GM19467 (cell line): ENCODE results near the gene LTBP1.
"Not testable (repeated sequence)": the region's sequence is repeated elsewhere in the genome, so short reads cannot be mapped to it uniquely, and the experiment has no call there.

Source experiments
- ATAC-seq: cut with Tn5 transposase; IDR thresholded peaks from one replicate; pipeline ENCODE4 v1.9.1; 2021; ENCODE audit warnings: mild to moderate bottlenecking, moderate library complexity; ENCODE audit not compliant: unreplicated experiment

Gene LTBP1

GRCh38 chr2:32946314-32947075 is at the start of gene LTBP1:
LTBP1 (plus strand) TSS chr2:32946953; CDS start chr2:32947325, 372 bp downstream.
- ATAC-seq: peak; percentile 75

DNA sequence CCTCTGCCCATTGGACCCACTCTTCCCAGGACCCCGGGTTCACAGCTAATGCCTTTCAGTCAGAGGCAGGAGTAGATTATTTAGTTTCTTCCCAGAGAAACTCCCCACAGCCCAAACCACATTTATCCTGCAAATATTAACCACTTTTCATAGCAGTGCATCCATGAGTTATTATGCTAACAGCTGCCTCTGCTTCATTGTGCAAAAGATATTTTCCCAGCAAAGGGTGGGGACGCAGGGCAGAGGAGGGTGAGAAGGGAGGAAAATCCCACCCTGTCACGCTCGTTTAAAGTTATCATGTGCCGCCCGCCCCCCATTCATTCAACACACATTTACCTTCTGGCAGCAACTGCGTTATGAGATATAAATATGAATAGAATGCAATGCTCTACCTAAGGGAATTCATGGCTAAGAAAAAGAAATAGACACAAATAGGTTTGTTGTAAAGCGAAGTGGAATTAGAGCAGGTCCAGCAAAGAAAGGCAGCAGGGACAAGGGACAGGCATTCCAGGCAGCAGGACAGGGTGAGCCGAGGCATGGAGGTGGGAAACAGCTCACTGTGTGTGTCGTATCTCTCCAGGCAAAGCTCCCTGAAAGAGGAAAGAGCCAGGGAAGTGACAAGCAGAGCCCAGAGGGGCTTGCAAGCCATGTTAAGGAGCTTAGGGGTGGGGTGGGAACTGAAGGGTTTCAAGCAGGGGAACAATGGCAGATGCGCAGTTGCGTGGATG is 46.3 kb upstream of the LTBP1 start:
- no peak for ATAC-seq

GRCh38 chr2:32901313-32901712 is 45.4 kb upstream of the LTBP1 start:
- no peak for ATAC-seq

- ATAC-seq: no peak
Observed at GRCh38 chr2:32902174-32902573, 44.6 kb upstream of the LTBP1 start.

DNA sequence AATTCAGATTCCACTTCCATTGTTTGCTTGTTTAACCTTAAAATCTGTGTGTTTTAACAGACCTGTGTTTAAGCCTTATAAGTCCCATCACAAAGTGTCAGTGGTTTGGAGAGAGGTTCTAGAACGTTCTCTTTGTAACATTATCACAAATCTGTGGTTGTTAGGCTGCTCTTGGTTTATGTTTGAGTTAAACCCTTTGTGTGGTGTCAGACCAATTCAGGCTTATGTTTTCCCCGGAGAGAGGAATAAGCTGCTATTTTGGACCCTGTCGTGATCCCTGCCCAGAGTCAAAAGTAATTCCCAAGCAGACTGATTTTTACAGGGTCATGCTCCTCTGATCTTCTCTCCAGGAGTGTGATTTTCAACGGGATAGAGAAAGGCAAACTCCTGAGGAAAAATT is 43.8 kb upstream of the LTBP1 start:
- no peak for ATAC-seq

GRCh38 chr2:32904074-32904473 is 42.7 kb upstream of the LTBP1 start:
- ATAC-seq: no peak

- ATAC-seq: no peak
Observed at GRCh38 chr2:32904751-32905150, 42.0 kb upstream of the LTBP1 start.

GRCh38 chr2:32905270-32905669 is 41.5 kb upstream of the LTBP1 start:
- no peak for ATAC-seq

- peak; percentile 85 for ATAC-seq
Observed at GRCh38 chr2:32910883-32911598, 35.7 kb upstream of the LTBP1 start.

- no peak for ATAC-seq
Observed at GRCh38 chr2:32915694-32916093, 31.1 kb upstream of the LTBP1 start.

- no peak for ATAC-seq
Observed at GRCh38 chr2:32918774-32919173, 28.0 kb upstream of the LTBP1 start.

DNA sequence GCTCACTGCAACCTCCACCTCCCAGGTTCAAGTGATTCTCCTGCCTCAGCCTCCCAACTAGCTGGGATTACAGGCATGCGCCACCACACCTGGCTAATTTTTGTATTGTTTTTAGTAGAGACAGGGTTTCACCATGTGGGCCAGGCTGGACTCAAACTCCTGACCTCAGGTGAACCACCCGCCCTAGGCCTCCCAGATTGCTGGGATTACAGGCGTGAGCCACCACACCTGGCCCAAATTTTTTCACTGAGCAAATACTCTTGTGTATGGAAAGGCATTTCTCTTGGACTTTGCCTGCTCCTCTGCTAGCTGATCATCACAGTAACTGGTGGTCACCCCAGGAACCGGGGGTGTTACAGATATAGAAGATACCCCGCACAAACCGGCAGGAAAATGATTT is 26.9 kb upstream of the LTBP1 start:
- not testable (repeated sequence) for ATAC-seq

GRCh38 chr2:32921486-32921885 is 25.3 kb upstream of the LTBP1 start:
- not testable (repeated sequence) for ATAC-seq

- no peak for ATAC-seq
Observed at GRCh38 chr2:32922501-32922900, 24.3 kb upstream of the LTBP1 start.

DNA sequence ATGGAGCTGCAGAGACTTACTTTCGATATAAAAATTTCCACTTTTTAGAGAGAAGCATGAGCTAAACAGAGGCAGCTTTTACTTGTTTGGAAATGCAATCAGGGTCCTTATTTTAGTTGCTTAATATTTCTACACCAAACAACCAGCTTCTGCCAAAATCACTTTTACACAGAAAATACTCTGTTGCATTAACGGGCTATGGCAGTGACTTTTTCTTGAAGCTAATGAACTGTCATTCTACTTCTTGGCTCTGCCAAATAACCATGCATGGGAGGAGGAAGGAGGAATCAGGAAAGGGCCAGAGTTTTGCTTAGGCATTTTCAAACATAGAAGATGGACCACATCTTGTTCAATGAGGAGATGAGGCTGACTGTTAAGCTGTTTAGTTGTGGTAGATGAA is 23.6 kb upstream of the LTBP1 start:
- ATAC-seq: no peak

DNA sequence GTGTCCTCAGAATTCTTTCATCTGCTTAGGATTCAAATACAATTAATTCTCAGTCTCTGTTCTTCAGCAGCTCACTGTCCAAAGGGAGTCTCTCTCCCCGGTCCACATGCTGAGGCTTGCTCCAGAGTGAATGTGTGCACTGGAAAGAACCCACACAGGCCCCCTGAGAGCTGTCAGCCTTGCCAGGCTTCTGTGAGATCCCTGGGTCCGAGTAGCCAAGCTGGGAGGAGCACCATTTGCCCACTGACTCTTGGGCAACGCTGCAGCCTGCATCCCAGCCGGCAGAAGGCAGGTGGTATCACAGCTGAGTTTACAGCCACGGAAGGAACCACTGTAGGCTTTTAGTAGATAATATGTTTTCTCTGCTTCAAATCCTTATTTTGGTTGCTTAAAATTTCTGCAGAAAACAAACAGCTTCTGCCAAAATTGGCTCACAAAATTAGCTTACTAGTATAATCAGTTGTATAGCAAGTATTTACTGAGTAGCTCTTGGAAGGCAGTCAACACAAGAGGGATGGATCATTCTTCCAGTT is 21.4 kb upstream of the LTBP1 start:
- no peak for ATAC-seq

- ATAC-seq: no peak
Observed at GRCh38 chr2:32925976-32926707, 20.6 kb upstream of the LTBP1 start.

DNA sequence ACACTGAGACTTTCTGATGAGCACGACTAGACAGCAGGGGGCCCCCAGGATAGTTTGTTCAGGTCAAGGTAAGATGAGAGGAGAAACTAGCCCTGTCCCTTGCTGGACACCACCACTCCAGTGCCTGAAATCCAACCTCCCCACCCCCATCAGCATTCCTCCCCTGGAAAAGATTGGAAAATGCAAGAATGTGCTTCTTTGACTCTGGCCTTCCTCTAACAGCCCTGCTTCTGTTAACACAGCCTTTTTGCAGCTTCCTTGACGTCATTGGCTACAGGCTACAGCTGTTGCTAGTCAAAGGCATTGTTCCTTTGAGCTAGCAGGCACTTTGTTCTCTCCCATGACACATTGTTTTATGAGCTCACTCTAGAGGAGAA is 20.1 kb upstream of the LTBP1 start:
- no peak for ATAC-seq

DNA sequence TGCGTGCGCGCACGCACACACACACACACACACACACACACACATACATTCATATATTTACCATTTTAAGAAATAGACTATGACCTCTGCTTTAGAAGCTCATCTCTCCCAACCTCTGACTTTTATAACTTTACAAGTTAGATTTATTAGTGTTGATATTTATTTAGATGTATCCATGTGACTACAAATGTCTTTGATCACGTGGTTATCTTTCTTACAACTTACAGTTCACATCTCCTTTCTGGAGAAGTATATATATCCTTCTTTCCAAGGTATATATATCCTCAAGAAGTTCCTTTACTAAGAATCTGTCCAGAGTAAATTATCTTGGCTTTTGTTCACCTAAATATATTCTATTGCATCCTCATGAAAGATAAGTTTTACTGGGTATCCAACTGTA is 16.3 kb upstream of the LTBP1 start:
- ATAC-seq: no peak

GRCh38 chr2:32931519-32931918 is 15.2 kb upstream of the LTBP1 start:
- no peak for ATAC-seq
